Neutrophil (primary cell): ENCODE data around the gene MRNIP.

Experiments
- H3K27ac ChIP-seq: fragments of 200-600 bp; sonication (generic); 2 replicates; pipeline ENCODE4 v1.5.1; 2016; ENCODE audit warnings: mild to moderate bottlenecking, moderate library complexity
- H3K27me3 ChIP-seq: fragments of 200-600 bp; sonication (generic); 2 replicates; pipeline ENCODE4 v1.6.0; 2016; ENCODE audit warnings: mild to moderate bottlenecking
- H3K36me3 ChIP-seq: fragments of 200-600 bp; sonication (generic); 2 replicates; pipeline ENCODE4 v1.5.1; 2017
- H3K4me1 ChIP-seq, 2 experiments: fragments of 200-600 bp in 1 of 2; sonication (generic) in 1 of 2; 1 replicate in 1 of 2; 2 replicates in 1 of 2; pipeline versions ENCODE4 v1.5.1 to v1.6.1; 2013 to 2016; ENCODE audit warnings: low read depth in 1 of 2, low read length in 1 of 2, mild to moderate bottlenecking in 1 of 2, moderate library complexity in 1 of 2; ENCODE audit not compliant: control insufficient read depth in 1 of 2, insufficient read depth in 1 of 2
- H3K4me3 ChIP-seq, 2 experiments: fragments of 200-600 bp in 1 of 2; sonication (generic) in 1 of 2; 1 replicate in 1 of 2; 2 replicates in 1 of 2; pipeline ENCODE4 v1.5.1; 2013 to 2016; ENCODE audit warnings: low read depth in 1 of 2, low read length in 1 of 2, mild to moderate bottlenecking in 1 of 2, moderate library complexity in 1 of 2
- H3K9me3 ChIP-seq: fragments of 200-600 bp; sonication (generic); 2 replicates; pipeline ENCODE4 v1.5.1; 2016
- TF ChIP-seq, protein P1 (sequence below): fragments of 200-600 bp; sonication (generic); IDR thresholded peaks from 2 replicates; pipeline ENCODE4 v1.5.1; 2016; ENCODE audit warnings: antibody characterized with exemption

Gene MRNIP

DNA sequence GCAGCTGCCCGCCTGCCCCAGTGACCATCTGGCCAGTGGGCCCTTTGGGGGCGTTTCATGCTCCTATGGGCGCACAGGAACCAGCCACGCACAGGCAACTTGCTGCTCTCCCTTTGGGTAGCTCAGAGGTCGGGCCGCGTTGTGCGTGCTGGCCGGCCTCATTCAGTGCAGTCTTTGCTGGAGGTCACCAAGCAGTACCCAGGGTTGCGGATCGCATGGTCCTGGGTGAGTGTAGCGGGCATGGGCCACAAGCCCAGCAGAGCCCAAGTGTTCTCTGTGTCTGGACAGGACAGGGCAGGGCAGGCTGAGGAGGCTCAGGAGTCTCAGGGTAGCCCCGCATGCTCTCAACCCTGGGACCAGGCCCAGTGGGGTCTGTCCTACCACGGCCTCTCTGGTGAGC, 9.9 kb upstream of the MRNIP start:
- Histone ChIP-seq H3K9me3 (no peaks in the 10 kb centered on the region), H3K27me3 (no peaks in the 10 kb centered on the region), H3K27ac (no peak overlapping the region), H3K4me1 (no peaks in the 10 kb centered on the region), H3K36me3 (peaks cover 94% of the 10 kb centered on the region), H3K4me3 (no peak overlapping the region)
- TF ChIP-seq, protein P1, sequence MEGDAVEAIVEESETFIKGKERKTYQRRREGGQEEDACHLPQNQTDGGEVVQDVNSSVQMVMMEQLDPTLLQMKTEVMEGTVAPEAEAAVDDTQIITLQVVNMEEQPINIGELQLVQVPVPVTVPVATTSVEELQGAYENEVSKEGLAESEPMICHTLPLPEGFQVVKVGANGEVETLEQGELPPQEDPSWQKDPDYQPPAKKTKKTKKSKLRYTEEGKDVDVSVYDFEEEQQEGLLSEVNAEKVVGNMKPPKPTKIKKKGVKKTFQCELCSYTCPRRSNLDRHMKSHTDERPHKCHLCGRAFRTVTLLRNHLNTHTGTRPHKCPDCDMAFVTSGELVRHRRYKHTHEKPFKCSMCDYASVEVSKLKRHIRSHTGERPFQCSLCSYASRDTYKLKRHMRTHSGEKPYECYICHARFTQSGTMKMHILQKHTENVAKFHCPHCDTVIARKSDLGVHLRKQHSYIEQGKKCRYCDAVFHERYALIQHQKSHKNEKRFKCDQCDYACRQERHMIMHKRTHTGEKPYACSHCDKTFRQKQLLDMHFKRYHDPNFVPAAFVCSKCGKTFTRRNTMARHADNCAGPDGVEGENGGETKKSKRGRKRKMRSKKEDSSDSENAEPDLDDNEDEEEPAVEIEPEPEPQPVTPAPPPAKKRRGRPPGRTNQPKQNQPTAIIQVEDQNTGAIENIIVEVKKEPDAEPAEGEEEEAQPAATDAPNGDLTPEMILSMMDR, result no peak

DNA sequence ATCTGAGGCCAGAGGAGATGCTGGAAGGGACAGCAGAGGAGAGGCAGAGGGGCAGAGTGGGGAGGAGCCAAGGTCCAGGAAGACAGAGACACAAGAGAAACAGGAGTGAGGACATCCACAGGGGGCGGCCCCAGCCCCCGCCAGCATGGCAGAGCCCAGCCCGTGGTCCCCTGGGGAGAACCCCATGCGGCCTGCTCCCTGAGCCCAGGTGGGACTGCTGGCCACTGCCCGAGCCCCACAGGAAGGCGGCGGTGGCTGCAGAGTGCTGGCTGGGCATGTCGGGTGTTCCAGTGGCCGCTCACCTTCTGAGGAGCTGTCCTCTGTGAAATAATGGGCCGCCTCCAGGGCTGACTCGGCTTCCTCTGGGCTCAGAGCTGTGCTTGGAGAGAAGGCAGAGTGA, 8.9 kb upstream of the MRNIP start:
- TF ChIP-seq, protein P1, result no peak
- H3K27me3 ChIP-seq, result no peaks in the 10 kb centered on the region
- no peak overlapping the region for H3K4me3 ChIP-seq
- H3K27ac ChIP-seq, result no peak overlapping the region
- no peaks in the 10 kb centered on the region for H3K9me3 ChIP-seq
- no peaks in the 10 kb centered on the region for H3K4me1 ChIP-seq
- H3K36me3 ChIP-seq, result peaks cover 93% of the 10 kb centered on the region

DNA sequence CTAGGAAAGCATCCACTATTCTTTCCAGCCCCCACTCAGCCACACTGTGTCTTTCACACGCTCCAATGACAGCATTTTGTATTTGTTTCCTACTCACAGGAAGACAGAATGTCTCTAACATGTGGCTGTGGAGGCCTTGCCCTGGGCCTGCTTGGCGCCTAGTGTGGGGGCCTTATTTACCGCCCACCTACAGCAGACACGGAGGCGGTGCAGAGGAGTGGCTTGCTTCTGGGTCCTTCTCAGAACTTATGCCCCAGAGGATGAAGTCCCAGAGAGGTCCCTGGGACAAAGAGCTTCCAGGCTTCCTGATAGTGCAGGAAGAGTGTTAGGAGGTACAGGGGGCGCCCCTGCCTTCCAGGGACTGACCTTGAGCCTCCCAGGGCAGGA, 8.5 kb upstream of the MRNIP start:
- TF ChIP-seq, protein P1, result no peak
- H3K9me3 ChIP-seq, result no peaks in the 10 kb centered on the region
- peaks cover 93% of the 10 kb centered on the region for H3K36me3 ChIP-seq
- no peak overlapping the region for H3K27ac ChIP-seq
- no peak overlapping the region for H3K4me3 ChIP-seq
- no peaks in the 10 kb centered on the region for H3K4me1 ChIP-seq
- H3K27me3 ChIP-seq, result no peaks in the 10 kb centered on the region

DNA sequence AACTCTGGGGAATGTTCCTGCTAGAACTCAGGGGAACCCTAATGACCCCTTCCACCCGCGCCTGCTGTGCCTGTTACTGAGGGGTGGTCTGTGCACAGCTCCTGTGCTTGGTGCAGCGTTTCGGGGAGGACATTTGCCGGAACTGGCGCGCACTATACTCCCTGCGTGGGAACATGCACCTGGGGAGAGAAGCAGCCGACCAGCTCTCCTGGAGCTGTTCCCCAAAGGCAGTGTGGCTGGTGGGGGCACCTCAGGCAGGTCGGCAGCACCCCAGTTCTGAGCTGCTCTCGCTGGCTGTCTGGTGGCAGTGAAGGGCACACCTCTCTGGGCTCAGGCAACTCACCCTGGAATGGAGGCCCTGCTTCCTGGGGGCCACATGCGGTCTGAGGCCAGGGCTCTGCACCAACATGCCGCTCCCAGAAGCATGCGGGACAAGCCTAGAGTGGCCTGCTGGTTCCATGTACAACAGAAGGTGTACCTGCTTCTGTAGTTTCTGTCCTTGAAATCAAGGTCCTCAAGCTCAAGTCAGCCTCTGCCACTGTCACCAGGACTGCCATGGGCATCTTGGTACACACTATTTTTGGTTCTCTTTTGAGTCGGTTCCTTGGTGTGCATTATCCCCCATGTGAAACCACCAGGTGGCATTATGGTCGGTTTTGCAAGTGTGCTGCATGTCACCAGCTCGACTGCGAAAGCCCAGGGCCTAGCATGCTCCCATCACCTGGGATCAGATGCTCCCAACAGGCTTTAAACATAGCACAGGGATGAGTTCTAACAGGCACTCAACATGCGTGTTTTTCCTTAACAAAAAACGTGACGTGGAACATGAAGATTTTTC, 7.8 kb upstream of the MRNIP start:
- TF ChIP-seq, protein P1, result no peak
- Histone ChIP-seq H3K36me3 (peaks cover 89% of the 10 kb centered on the region), H3K27me3 (no peaks in the 10 kb centered on the region), H3K4me3 (no peak overlapping the region), H3K27ac (no peak overlapping the region), H3K9me3 (no peaks in the 10 kb centered on the region), H3K4me1 (no peaks in the 10 kb centered on the region)

DNA sequence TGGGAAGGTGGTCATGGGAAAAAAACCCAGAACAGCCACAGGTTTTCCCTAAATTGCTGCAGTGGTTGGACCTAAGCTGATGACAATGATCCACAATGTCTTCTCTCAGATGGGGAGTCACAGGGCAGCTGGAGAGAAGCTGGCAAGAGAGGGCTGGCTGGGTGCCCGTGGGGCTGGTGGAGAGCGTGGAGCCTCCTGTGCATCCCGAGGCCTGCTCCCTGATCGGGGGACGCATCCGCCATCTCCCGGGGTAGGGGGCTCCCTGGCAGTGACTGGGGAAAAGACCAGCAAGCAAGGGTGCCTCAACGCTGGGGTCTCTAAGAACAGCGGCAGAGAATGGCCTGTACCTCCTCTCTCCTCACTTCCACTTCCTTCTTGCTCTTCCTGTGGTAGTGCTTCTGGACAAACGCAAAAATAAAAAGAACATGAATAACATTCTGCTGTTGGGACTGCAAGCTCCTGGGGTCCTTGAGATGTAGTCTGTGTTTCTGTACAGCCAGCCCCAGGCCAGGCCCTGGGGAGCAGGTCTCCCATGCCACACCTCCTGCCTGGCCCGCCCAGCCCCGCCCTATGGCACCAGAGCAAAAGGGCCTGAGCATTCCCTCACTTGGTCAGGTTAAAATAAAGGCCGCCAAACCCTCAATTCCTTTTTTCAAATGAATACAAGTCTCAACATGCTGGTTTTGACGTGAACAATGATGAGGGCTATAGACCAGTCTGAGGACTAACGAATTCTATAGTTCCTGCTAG, 7.0 kb upstream of the MRNIP start:
- H3K9me3 ChIP-seq, result no peaks in the 10 kb centered on the region
- H3K27ac ChIP-seq, result no peak overlapping the region
- TF ChIP-seq, protein P1, result no peak
- H3K36me3 ChIP-seq, result peaks cover 81% of the 10 kb centered on the region
- H3K4me3 ChIP-seq, result no peak overlapping the region
- no peaks in the 10 kb centered on the region for H3K27me3 ChIP-seq
- no peaks in the 10 kb centered on the region for H3K4me1 ChIP-seq
